Measurements from ENCODE around the gene LRRC66. TPM values are rescaled to one million over a fixed set of nuclear protein-coding genes. Genes with fewer than 3 reads are reported as not detected.
A peak's percentile ranks its signal among the peaks of the same experiment; 100 is the strongest.

LRRC66 gene, protein sequence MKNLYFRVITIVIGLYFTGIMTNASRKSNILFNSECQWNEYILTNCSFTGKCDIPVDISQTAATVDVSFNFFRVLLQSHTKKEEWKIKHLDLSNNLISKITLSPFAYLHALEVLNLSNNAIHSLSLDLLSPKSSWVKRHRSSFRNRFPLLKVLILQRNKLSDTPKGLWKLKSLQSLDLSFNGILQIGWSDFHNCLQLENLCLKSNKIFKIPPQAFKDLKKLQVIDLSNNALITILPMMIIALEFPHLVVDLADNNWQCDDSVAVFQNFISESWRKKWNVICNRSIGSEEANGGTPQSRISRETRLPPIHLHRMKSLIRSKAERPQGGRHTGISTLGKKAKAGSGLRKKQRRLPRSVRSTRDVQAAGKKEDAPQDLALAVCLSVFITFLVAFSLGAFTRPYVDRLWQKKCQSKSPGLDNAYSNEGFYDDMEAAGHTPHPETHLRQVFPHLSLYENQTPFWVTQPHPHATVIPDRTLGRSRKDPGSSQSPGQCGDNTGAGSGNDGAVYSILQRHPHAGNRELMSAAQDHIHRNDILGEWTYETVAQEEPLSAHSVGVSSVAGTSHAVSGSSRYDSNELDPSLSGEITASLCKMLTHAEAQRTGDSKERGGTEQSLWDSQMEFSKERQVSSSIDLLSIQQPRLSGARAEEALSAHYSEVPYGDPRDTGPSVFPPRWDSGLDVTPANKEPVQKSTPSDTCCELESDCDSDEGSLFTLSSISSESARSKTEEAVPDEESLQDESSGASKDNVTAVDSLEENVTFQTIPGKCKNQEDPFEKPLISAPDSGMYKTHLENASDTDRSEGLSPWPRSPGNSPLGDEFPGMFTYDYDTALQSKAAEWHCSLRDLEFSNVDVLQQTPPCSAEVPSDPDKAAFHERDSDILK
- total RNA-seq: 1.2 TPM
- polyA plus RNA-seq (ENCODE audit: insufficient read depth in 1 of 8, insufficient read length in 8 of 8, low replicate concordance in 1 of 8): 1 to 10 TPM in 5 of 8 donors, under 1 TPM in 3; 0.70 to 2.3 (median 1.2) TPM
- long read RNA-seq, donor 1: 0 reads
- long read RNA-seq, donor 2: 0 reads
- long read RNA-seq, donor 3: 0 reads
- long read RNA-seq, donor 4: 0 reads
- long read RNA-seq, donor 5: 0 reads
- long read RNA-seq, donor 6: 0 reads
- long read RNA-seq, donor 7: 0 reads
- long read RNA-seq, donor 8: 0 reads
- long read RNA-seq, donor 9, partial matches to known transcripts: 0 of 1 reads
- long read RNA-seq, donor 9, other reads (novel, unspliced or antisense): 0 of 1 reads
- long read RNA-seq, donor 10, partial matches to known transcripts: 0 of 1 reads
- long read RNA-seq, donor 10, other reads (novel, unspliced or antisense): 0 of 1 reads
- long read RNA-seq, donor 11: 0 reads

DNA sequence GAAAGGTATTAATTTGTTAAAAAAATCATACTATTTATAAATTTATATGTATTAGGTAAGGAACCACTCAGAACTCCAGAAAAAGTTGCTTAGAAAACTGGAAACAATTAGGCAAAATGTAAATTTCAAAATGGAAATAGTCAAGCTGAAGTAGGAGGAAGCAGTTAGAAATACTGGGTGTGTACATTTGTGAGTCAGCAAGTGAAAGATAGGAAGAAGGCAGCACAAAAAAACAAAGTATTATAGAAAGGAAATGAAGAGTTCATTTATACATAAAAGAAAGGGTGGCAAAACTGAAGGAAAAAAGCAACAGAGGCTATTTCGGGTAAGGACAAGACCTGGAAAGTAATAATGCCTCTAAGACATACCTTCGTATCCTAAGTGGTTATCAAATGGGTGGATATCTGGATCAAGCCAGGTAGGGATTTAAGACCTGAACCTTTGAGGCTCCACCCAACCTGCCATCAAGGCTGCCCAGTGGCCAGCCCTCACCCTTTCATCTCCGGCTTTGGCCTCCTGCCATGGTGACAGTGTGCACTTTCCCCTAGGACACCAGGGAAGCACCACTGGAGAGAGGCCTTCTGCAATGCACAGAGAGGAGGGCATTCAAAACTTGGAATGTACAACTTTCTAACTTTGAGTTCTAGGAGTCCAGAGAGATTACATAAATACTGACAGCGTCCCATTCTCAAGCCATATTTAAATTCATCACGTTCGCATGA lies at the start of gene LRRC66:
Gene LRRC66, minus strand, starts transcription at position 428 of the 722 bp plus-strand sequence. CDS start 2,750 bp downstream, outside the sequence.
- Histone ChIP-seq H3K27me3 (ENCODE audit: control insufficient read depth, insufficient read depth, low read length) (no peaks in the 10 kb centered on the region), H3K4me1 (ENCODE audit: control insufficient read depth, insufficient read depth, low read length) (no peaks in the 10 kb centered on the region), H3K27ac (ENCODE audit: low read length) (no peak within 1 kb of the TSS), H3K9me3 (replicated peaks; ENCODE audit: control insufficient read depth, low read depth, low read length) (no peaks in the 10 kb centered on the region), H3K36me3 (ENCODE audit: control insufficient read depth, insufficient read depth, low read length) (peaks cover 24% of the 10 kb centered on the region), H3K4me3 (ENCODE audit: low read length) (no peak within 1 kb of the TSS)
- WGBS (ENCODE audit: insufficient coverage): 100% methylated on average over 2 of the region's 6 CpGs
- DNase-seq: no peak

DNA sequence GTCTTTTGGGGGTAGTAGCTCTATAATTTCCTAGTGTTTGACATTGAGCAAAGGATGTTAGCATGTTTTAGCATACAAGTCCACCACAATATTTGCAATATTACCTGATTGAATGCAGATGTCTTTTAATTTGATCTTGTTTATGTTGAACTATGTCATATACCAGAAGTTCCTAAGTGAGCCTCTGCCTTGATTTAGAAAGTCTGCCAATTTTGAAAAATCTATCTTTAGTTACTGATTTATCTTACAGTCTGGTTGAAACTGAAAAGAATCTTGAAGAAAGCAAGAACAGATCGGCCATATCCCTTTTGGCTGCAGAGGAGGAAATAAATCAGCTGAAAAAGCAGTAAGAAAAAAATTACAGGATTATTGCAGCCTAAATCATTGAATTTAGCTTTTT lies 49.4 kb upstream of the LRRC66 start:
- Histone ChIP-seq H3K9me3 (replicated peaks; ENCODE audit: control insufficient read depth, low read depth, low read length) (no peaks in the 10 kb centered on the region), H3K36me3 (ENCODE audit: control insufficient read depth, insufficient read depth, low read length) (no peaks in the 10 kb centered on the region), H3K4me1 (ENCODE audit: control insufficient read depth, insufficient read depth, low read length) (no peaks in the 10 kb centered on the region), H3K27me3 (ENCODE audit: control insufficient read depth, insufficient read depth, low read length) (no peaks in the 10 kb centered on the region), H3K27ac (ENCODE audit: low read length) (no peak overlapping the region), H3K4me3 (ENCODE audit: low read length) (no peak overlapping the region)
- no CpG with 5 or more reads among the region's 1 CpG for WGBS (ENCODE audit: insufficient coverage)
- DNase-seq: peak; percentile 53

DNA sequence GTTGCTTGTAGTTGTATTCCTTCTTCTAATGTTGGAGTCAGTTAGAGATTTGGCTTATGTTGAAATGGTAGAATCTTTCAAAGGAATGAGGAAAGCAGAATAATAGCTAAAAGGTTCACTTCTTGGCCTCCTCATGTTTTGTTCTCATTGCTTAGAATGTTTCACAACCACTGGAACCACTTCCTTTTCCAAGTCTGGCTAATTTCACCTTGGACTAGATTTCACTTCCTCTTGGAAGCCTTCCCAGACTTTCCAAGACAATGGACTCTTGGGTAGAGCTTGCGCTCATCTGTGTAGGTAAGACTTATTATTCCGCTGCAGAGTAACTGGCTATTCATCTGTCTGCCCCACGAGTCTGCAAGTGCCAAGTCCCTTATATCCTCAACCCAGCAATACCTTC lies 39.2 kb upstream of the LRRC66 start:
- Histone ChIP-seq H3K36me3 (ENCODE audit: control insufficient read depth, insufficient read depth, low read length) (no peaks in the 10 kb centered on the region), H3K9me3 (replicated peaks; ENCODE audit: control insufficient read depth, low read depth, low read length) (no peaks in the 10 kb centered on the region), H3K4me1 (ENCODE audit: control insufficient read depth, insufficient read depth, low read length) (no peaks in the 10 kb centered on the region), H3K27me3 (ENCODE audit: control insufficient read depth, insufficient read depth, low read length) (peaks cover 2% of the 10 kb centered on the region), H3K4me3 (ENCODE audit: low read length) (no peak overlapping the region), H3K27ac (ENCODE audit: low read length) (no peak overlapping the region)
- DNase-seq: peak; percentile 90
- WGBS (ENCODE audit: insufficient coverage): no CpG with 5 or more reads among the region's 3 CpGs

DNA sequence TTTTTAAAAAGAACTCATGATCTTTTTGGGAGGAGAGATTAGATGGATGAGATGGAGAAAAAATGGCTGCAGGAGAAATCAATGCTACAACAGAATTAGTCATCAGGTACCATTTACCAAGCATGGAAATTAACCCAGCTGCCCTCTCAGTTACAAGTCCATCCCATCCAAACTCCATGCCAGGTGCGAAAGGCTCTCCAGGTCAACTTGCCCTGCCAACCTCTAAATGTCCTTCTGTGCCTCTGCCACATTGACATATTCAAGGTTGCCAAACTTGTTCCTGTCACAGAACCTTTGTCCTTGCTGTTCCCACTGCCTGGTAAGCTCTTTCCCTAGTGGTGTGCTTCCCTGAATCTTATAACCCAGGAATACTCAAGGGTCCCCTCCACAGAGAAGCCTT lies 38.1 kb upstream of the LRRC66 start:
- Histone ChIP-seq H3K4me3 (ENCODE audit: low read length) (no peak overlapping the region), H3K27me3 (ENCODE audit: control insufficient read depth, insufficient read depth, low read length) (peaks cover 2% of the 10 kb centered on the region), H3K9me3 (replicated peaks; ENCODE audit: control insufficient read depth, low read depth, low read length) (no peaks in the 10 kb centered on the region), H3K27ac (ENCODE audit: low read length) (no peak overlapping the region), H3K36me3 (ENCODE audit: control insufficient read depth, insufficient read depth, low read length) (no peaks in the 10 kb centered on the region), H3K4me1 (ENCODE audit: control insufficient read depth, insufficient read depth, low read length) (no peaks in the 10 kb centered on the region)
- no peak for DNase-seq
- 100% methylated on average over 1 of the region's 1 CpG for WGBS (ENCODE audit: insufficient coverage)

DNA sequence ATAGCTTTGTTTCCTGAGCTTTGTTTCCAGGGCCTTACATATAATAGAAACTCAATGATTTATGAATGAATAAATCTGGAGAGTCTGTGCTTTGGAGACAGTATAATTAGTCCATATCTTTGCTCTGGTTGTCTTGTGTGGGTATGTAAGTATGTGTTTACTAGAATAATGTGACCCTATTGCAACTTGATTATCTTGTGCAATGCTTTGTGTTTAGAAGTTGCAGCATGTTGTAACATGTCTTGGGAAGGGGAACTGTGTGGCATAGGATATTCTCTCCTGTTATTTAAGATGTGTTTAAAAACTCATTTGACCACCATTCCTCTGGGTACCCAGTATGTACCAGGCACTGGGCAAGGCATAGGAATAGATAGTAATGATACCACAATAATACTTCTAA lies 37.0 kb upstream of the LRRC66 start:
- no peak for DNase-seq
- H3K27ac ChIP-seq (ENCODE audit: low read length): no peak overlapping the region
- no peaks in the 10 kb centered on the region for H3K36me3 ChIP-seq (ENCODE audit: control insufficient read depth, insufficient read depth, low read length)
- peaks cover 2% of the 10 kb centered on the region for H3K4me1 ChIP-seq (ENCODE audit: control insufficient read depth, insufficient read depth, low read length)
- H3K4me3 ChIP-seq (ENCODE audit: low read length): no peak overlapping the region
- no peaks in the 10 kb centered on the region for H3K9me3 ChIP-seq (replicated peaks; ENCODE audit: control insufficient read depth, low read depth, low read length)
- H3K27me3 ChIP-seq (ENCODE audit: control insufficient read depth, insufficient read depth, low read length): peaks cover 8% of the 10 kb centered on the region

GRCh38 chr4:52054254-52054653 lies 34.1 kb upstream of the LRRC66 start:
- Histone ChIP-seq H3K36me3 (ENCODE audit: control insufficient read depth, insufficient read depth, low read length) (no peaks in the 10 kb centered on the region), H3K27me3 (ENCODE audit: control insufficient read depth, insufficient read depth, low read length) (peaks cover 25% of the 10 kb centered on the region), H3K4me1 (ENCODE audit: control insufficient read depth, insufficient read depth, low read length) (peaks cover 14% of the 10 kb centered on the region), H3K9me3 (replicated peaks; ENCODE audit: control insufficient read depth, low read depth, low read length) (peaks cover 2% of the 10 kb centered on the region), H3K27ac (ENCODE audit: low read length) (no peak overlapping the region), H3K4me3 (ENCODE audit: low read length) (no peak overlapping the region)
- no CpG with 5 or more reads among the region's 3 CpGs for WGBS (ENCODE audit: insufficient coverage)
- DNase-seq: no peak

DNA sequence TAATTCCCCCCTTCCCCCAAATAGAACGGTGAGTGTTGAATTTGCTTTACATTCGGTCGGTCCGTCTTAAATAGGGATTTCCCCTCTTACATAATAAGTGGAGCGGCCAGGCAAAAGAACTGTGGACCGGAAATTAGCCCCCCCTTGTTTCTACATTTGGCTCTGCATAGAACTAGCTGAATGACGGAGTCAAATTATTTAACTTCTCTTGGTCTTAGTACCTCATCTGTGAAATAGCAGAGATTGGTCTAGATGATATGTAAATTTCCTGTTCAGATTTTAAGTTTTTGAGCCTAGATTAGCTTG lies 32.3 kb upstream of the LRRC66 start:
- Histone ChIP-seq H3K4me1 (ENCODE audit: control insufficient read depth, insufficient read depth, low read length) (peaks cover 14% of the 10 kb centered on the region), H3K27me3 (ENCODE audit: control insufficient read depth, insufficient read depth, low read length) (peaks cover 28% of the 10 kb centered on the region), H3K27ac (ENCODE audit: low read length) (no peak overlapping the region), H3K9me3 (replicated peaks; ENCODE audit: control insufficient read depth, low read depth, low read length) (peaks cover 2% of the 10 kb centered on the region), H3K36me3 (ENCODE audit: control insufficient read depth, insufficient read depth, low read length) (no peaks in the 10 kb centered on the region), H3K4me3 (ENCODE audit: low read length) (peak overlapping the region; percentile 59)
- DNase-seq: peak; percentile 51
- no CpG with 5 or more reads among the region's 7 CpGs for WGBS (ENCODE audit: insufficient coverage)

DNA sequence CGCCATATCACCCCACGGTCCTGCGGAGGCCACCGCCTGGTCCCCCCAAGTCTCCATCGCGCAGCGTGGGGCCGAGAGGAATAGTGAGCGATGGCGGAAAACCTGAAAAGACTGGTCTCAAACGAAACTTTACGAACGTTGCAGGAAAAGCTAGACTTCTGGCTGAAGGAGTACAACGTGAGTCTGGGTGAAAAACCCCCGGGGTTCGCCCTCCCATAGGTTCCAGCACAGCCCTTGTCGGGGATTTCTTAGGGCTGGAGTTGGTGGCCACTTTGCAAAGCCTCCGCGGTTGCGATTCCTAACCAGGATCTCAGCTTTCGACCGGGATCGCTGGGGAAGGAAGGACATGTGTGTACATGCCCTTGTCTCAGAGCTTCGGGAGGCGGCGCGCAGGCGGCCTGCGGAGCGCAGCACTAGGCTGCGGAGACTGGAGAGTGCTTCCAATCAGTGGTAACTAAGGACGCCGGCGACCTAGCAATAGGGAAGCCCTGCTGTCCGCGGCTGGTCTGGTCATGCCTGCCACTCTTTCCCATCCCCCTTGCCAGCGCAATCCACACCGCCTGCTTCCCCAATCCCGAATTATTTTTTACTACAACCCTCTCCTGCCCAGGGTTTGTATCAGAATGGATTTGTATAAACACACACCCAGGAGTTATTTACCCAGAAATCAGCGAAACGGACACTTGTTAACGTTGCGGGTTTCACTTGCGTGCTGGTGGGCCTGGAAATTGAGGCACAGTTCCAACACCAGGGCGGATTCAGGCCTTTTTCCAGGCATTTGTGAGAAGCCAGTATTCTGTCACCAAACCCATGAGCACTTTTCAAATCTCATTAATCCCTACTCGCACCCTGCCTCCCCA lies 31.7 kb upstream of the LRRC66 start:
- peak; percentile 87 for DNase-seq
- Histone ChIP-seq H3K27ac (ENCODE audit: low read length) (peak overlapping the region; percentile 65), H3K36me3 (ENCODE audit: control insufficient read depth, insufficient read depth, low read length) (no peaks in the 10 kb centered on the region), H3K27me3 (ENCODE audit: control insufficient read depth, insufficient read depth, low read length) (peaks cover 28% of the 10 kb centered on the region), H3K4me1 (ENCODE audit: control insufficient read depth, insufficient read depth, low read length) (peaks cover 14% of the 10 kb centered on the region), H3K9me3 (replicated peaks; ENCODE audit: control insufficient read depth, low read depth, low read length) (peaks cover 2% of the 10 kb centered on the region), H3K4me3 (ENCODE audit: low read length) (peak overlapping the region; percentile 59)
- WGBS (ENCODE audit: insufficient coverage): 12% methylated on average over 35 of the region's 46 CpGs

- peak; percentile 33 for DNase-seq
- WGBS (ENCODE audit: insufficient coverage): under 1% methylated on average over 38 of the region's 44 CpGs
Measured at GRCh38 chr4:52051213-52051614, 31.1 kb upstream of the LRRC66 start, which contains the start of gene SPATA18. SPATA18 (plus strand) TSS chr4:52051304; CDS start chr4:52051705, 401 bp downstream.

More at GRCh38 chr4:52051213-52051614, 31.1 kb upstream of the LRRC66 start, which contains the start of gene SPATA18:
- peaks cover 28% of the 10 kb centered on the region for H3K27me3 ChIP-seq (ENCODE audit: control insufficient read depth, insufficient read depth, low read length)
- H3K36me3 ChIP-seq (ENCODE audit: control insufficient read depth, insufficient read depth, low read length): no peaks in the 10 kb centered on the region
- peak within 1 kb of the TSS; percentile 59 for H3K4me3 ChIP-seq (ENCODE audit: low read length)
- peak within 1 kb of the TSS; percentile 65 for H3K27ac ChIP-seq (ENCODE audit: low read length)
- H3K4me1 ChIP-seq (ENCODE audit: control insufficient read depth, insufficient read depth, low read length): peaks cover 14% of the 10 kb centered on the region
- H3K9me3 ChIP-seq (replicated peaks; ENCODE audit: control insufficient read depth, low read depth, low read length): peaks cover 2% of the 10 kb centered on the region

All from muscle of leg (tissue), 16 donors.